ENCODE measurements around the gene CLPSL1. TPM values are rescaled to one million over a fixed set of nuclear protein-coding genes. Genes with fewer than 3 reads are reported as not detected.

CLPSL1 gene
- total and polyA plus RNA-seq, 2 of the 13 experiments (the other 11 are each of a cell fraction or from before 2014, with no cell fraction given): not detected

DNA sequence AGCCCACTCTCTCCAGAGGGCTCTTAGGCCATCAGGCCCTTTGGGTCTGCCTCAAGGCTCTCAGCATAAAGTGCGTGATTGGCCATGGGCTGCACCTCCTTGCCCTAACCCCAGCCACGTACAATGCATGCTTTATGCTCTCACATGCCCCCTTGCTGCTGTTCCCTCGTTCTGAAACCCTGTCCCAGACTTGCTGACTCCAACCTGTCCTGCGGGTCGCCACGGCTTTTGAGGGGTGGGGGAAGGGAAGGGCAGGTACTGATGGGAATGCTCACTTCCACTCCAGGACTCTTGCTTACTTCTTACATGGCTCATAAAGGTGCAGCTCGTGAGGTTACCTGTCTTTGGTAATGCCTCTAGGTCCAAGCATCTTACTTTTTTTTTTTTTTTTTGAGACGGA is 38.0 kb upstream of the CLPSL1 start (continued):
- TF ChIP-seq, protein P1, sequence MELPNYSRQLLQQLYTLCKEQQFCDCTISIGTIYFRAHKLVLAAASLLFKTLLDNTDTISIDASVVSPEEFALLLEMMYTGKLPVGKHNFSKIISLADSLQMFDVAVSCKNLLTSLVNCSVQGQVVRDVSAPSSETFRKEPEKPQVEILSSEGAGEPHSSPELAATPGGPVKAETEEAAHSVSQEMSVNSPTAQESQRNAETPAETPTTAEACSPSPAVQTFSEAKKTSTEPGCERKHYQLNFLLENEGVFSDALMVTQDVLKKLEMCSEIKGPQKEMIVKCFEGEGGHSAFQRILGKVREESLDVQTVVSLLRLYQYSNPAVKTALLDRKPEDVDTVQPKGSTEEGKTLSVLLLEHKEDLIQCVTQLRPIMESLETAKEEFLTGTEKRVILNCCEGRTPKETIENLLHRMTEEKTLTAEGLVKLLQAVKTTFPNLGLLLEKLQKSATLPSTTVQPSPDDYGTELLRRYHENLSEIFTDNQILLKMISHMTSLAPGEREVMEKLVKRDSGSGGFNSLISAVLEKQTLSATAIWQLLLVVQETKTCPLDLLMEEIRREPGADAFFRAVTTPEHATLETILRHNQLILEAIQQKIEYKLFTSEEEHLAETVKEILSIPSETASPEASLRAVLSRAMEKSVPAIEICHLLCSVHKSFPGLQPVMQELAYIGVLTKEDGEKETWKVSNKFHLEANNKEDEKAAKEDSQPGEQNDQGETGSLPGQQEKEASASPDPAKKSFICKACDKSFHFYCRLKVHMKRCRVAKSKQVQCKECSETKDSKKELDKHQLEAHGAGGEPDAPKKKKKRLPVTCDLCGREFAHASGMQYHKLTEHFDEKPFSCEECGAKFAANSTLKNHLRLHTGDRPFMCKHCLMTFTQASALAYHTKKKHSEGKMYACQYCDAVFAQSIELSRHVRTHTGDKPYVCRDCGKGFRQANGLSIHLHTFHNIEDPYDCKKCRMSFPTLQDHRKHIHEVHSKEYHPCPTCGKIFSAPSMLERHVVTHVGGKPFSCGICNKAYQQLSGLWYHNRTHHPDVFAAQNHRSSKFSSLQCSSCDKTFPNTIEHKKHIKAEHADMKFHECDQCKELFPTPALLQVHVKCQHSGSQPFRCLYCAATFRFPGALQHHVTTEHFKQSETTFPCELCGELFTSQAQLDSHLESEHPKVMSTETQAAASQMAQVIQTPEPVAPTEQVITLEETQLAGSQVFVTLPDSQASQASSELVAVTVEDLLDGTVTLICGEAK (IDR thresholded peaks at IDR 0.05): no peak
- TF ChIP-seq, protein P1 (CRISPR knock-in tag; IDR thresholded peaks at IDR 0.05): no peak
- TF ChIP-seq RFXAP (CRISPR knock-in tag; IDR thresholded peaks at IDR 0.05; ENCODE audit: borderline replicate concordance) (0 out of 2 replicates have a peak, but pooled peaks have one; percentile 15), JARID2 (CRISPR knock-in tag; IDR thresholded peaks at IDR 0.05; ENCODE audit: insufficient replicate concordance) (no peak), SIX1 (CRISPR knock-in tag; IDR thresholded peaks at IDR 0.05; ENCODE audit: borderline replicate concordance) (no peak), SIN3B (IDR thresholded peaks at IDR 0.05; ENCODE audit: low read length) (no peak), ADNP (CRISPR knock-in tag; IDR thresholded peaks at IDR 0.05) (no peak), MEIS2 (CRISPR knock-in tag; IDR thresholded peaks at IDR 0.05) (no peak), NR2F1 (CRISPR knock-in tag; IDR thresholded peaks at IDR 0.05) (no peak), ZNF446 (CRISPR knock-in tag; IDR thresholded peaks at IDR 0.05) (no peak), ZNF788 (CRISPR knock-in tag; IDR thresholded peaks at IDR 0.05; ENCODE audit: borderline replicate concordance) (peak; percentile 21; the same call in 1 of the 2 replicates), PHF20 (CRISPR knock-in tag; IDR thresholded peaks at IDR 0.05) (no peak), ZNF121 (CRISPR knock-in tag; IDR thresholded peaks at IDR 0.05) (no peak), HNRNPLL (IDR thresholded peaks at IDR 0.05; ENCODE audit: low read depth, low read length, poor library complexity, severe bottlenecking) (no peak)
- TF ChIP-seq, protein P2, sequence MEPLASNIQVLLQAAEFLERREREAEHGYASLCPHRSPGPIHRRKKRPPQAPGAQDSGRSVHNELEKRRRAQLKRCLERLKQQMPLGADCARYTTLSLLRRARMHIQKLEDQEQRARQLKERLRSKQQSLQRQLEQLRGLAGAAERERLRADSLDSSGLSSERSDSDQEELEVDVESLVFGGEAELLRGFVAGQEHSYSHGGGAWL (CRISPR knock-in tag; IDR thresholded peaks at IDR 0.05): no peak
- TF ChIP-seq, protein P3, sequence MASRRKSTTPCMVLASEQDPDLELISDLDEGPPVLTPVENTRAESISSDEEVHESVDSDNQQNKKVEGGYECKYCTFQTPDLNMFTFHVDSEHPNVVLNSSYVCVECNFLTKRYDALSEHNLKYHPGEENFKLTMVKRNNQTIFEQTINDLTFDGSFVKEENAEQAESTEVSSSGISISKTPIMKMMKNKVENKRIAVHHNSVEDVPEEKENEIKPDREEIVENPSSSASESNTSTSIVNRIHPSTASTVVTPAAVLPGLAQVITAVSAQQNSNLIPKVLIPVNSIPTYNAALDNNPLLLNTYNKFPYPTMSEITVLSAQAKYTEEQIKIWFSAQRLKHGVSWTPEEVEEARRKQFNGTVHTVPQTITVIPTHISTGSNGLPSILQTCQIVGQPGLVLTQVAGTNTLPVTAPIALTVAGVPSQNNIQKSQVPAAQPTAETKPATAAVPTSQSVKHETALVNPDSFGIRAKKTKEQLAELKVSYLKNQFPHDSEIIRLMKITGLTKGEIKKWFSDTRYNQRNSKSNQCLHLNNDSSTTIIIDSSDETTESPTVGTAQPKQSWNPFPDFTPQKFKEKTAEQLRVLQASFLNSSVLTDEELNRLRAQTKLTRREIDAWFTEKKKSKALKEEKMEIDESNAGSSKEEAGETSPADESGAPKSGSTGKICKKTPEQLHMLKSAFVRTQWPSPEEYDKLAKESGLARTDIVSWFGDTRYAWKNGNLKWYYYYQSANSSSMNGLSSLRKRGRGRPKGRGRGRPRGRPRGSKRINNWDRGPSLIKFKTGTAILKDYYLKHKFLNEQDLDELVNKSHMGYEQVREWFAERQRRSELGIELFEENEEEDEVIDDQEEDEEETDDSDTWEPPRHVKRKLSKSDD (CRISPR knock-in tag; IDR thresholded peaks at IDR 0.05; ENCODE audit: low read depth): no peak
- TF ChIP-seq, protein P4, sequence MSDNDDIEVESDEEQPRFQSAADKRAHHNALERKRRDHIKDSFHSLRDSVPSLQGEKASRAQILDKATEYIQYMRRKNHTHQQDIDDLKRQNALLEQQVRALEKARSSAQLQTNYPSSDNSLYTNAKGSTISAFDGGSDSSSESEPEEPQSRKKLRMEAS (IDR thresholded peaks at IDR 0.05): peak; percentile 56
- TF ChIP-seq, protein P5, sequence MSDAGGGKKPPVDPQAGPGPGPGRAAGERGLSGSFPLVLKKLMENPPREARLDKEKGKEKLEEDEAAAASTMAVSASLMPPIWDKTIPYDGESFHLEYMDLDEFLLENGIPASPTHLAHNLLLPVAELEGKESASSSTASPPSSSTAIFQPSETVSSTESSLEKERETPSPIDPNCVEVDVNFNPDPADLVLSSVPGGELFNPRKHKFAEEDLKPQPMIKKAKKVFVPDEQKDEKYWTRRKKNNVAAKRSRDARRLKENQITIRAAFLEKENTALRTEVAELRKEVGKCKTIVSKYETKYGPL (CRISPR knock-in tag; IDR thresholded peaks at IDR 0.05): no peak
